Measurements from ENCODE around the gene ARID1A.

GRCh38 chr1:26724118-26724517 lies 28.3 kb downstream of the ARID1A start:
- TF ChIP-seq POLR2A (IDR thresholded peaks at IDR 0.05; ENCODE audit: low read length) (no peak), GATA1 (IDR thresholded peaks at IDR 0.05; ENCODE audit: low read depth, low read length) (no peak)
